OCI-LY7 (cell line): Measurements from ENCODE around the gene POLR2F. TPM values are rescaled to one million over a fixed set of nuclear protein-coding genes. Genes with fewer than 3 reads are reported as not detected.
A peak's percentile ranks its signal among the peaks of the same experiment; 100 is the strongest.

Experiments
- BruUV-seq: library from RNA; stranded (reverse); fragments of 400-500 nt; replicated peaks from 2 replicates; lab custom pipeline; 2021; lab: Mats Ljungman, UMichigan
- CTCF ChIA-PET: fragments of 300-600 bp; sonication (Branson Sonifier 250); formaldehyde crosslinking; loops from one replicate; lab custom pipeline; 2022; ENCODE audit warnings: antibody characterized with exemption; ENCODE audit not compliant: unreplicated experiment; lab: Charles Lee
- POLR2A ChIA-PET: fragments of 300-600 bp; sonication (Branson Sonifier 250); formaldehyde crosslinking; loops from one replicate; lab custom pipeline; 2022; ENCODE audit warnings: antibody characterized with exemption; lab: Charles Lee
- DNase-seq: peaks from one replicate; pipeline ENCODE4 v3.0.0-alpha.2; 2015; ENCODE audit warnings: low spot score
- H2AFZ ChIP-seq: fragments of 200-600 bp; sonication (generic), shearing (Covaris generic); 2 replicates; pipeline ENCODE4 v1.6.1; 2014; ENCODE audit warnings: mild to moderate bottlenecking, antibody characterized with exemption, low read length, moderate library complexity
- H3K27ac ChIP-seq: fragments of 200-600 bp; sonication (generic); 2 replicates; pipeline ENCODE4 v1.5.1; 2014; ENCODE audit warnings: mixed run types, low read depth, mild to moderate bottlenecking, moderate library complexity, low read length, inconsistent platforms; ENCODE audit not compliant: poor library complexity, severe bottlenecking
- H3K36me3 ChIP-seq: fragments of 200-600 bp; sonication (generic); 2 replicates; pipeline ENCODE4 v1.6.1; 2014; ENCODE audit warnings: mild to moderate bottlenecking, antibody characterized with exemption, low read length, moderate library complexity, mixed read lengths; ENCODE audit not compliant: insufficient read depth
- H3K4me1 ChIP-seq: fragments of 200-600 bp; sonication (generic); 2 replicates; pipeline ENCODE4 v1.5.1; 2014; ENCODE audit warnings: mild to moderate bottlenecking, low read length; ENCODE audit not compliant: insufficient read depth, poor library complexity, severe bottlenecking
- H3K4me2 ChIP-seq: fragments of 200-600 bp; sonication (generic); 2 replicates; pipeline ENCODE4 v1.6.1; 2014; ENCODE audit warnings: mild to moderate bottlenecking, low read length
- H3K4me3 ChIP-seq: fragments of 200-600 bp; sonication (generic); 2 replicates; pipeline ENCODE4 v1.5.1; 2014; ENCODE audit warnings: mild to moderate bottlenecking, low read depth, low read length; ENCODE audit not compliant: poor library complexity, severe bottlenecking
- H3K79me2 ChIP-seq: fragments of 200-600 bp; sonication (generic); 2 replicates; pipeline ENCODE4 v1.6.1; 2016; ENCODE audit warnings: low read depth, mild to moderate bottlenecking, low read length, moderate library complexity, mixed read lengths; ENCODE audit not compliant: insufficient read depth
- H3K9me2 ChIP-seq: fragments of 200-600 bp; sonication (generic); 2 replicates; pipeline ENCODE4 v1.6.1; 2016; ENCODE audit warnings: mild to moderate bottlenecking, low read length, mixed read lengths; ENCODE audit not compliant: insufficient read depth
- H3K9me3 ChIP-seq: fragments of 200-600 bp; sonication (generic); 2 replicates; pipeline ENCODE4 v1.6.1; 2014; ENCODE audit warnings: mild to moderate bottlenecking, mixed run types, low read length, mixed read lengths
- H4K20me1 ChIP-seq: fragments of 200-600 bp; sonication (generic); 2 replicates; pipeline ENCODE4 v1.6.1; 2014; ENCODE audit warnings: mild to moderate bottlenecking, antibody characterized with exemption, low read length, moderate library complexity, mixed read lengths; ENCODE audit not compliant: insufficient read depth
- CTCF ChIP-seq: fragments of 200-600 bp; sonication (generic); conservative IDR thresholded peaks from 2 replicates; pipeline ENCODE4 v1.5.1; 2014; ENCODE audit warnings: mild to moderate bottlenecking, antibody characterized with exemption, low read length, moderate library complexity, mixed read lengths
- EZH2phosphoT487 ChIP-seq: fragments of 200-600 bp; sonication (generic); IDR thresholded peaks from 2 replicates; pipeline ENCODE4 v1.6.1; 2018; ENCODE audit warnings: low read depth, borderline replicate concordance, mild to moderate bottlenecking, mixed run types, antibody characterized with exemption, low read length, moderate library complexity, mixed read lengths
- intact Hi-C: fragments of 100-400 bp; cut with micrococcal nuclease; formaldehyde crosslinking; loops from one replicate; pipeline ENCODE4 v1.10.0; 2022; ENCODE audit not compliant: unreplicated experiment
- total RNA-seq, 2 experiments: library from RNA; depleted of rRNA in 1 of 2; stranded (reverse); fragments of >200 nt in 1 of 2; shearing (Covaris generic) in 1 of 2; gene quantifications; 2 replicates each; pipeline ENCODE4 v1.2.3, GENCODE V29; 2014 to 2022

POLR2F gene
- total RNA-seq, 2 experiments from 2014 or later: 71.2 to 85.9 TPM

GRCh38 chr22:37996079-37996478 is 42.6 kb downstream of the POLR2F start:
- ChIA-PET POLR2A (interaction anchor here (0.6 to 0.7 kb wide), 2 partner anchors 155 to 453 kb away, joined by 3 read pairs; no protein-coding TSS in a partner anchor), CTCF (interaction anchor here (0.6 kb wide), 1 partner anchor 62 kb away, joined by 14 read pairs; no protein-coding TSS in a partner anchor)
- H3K9me3 ChIP-seq: no peaks in the 10 kb centered on the region
- intact Hi-C loops: no loop called here
- H3K9me2 ChIP-seq: no peaks in the 10 kb centered on the region
- H3K4me1 ChIP-seq: peaks cover 13% of the 10 kb centered on the region
- H3K4me2 ChIP-seq: 0 out of 2 replicates have a peak overlapping the region, but pooled peaks have one; percentile 2
- BruUV-seq: no TSS peak
- peak; percentile 51 for DNase-seq
- no peak overlapping the region for H3K27ac ChIP-seq
- H3K4me3 ChIP-seq: no peak overlapping the region
- H2AFZ ChIP-seq: no peak overlapping the region
- TF ChIP-seq EZH2phosphoT487: no peak
- no peak for TF ChIP-seq CTCF
- no peaks in the 10 kb centered on the region for H4K20me1 ChIP-seq
- no peaks in the 10 kb centered on the region for H3K36me3 ChIP-seq
- no peaks in the 10 kb centered on the region for H3K79me2 ChIP-seq

GRCh38 chr22:37996515-37997246 is 43.2 kb downstream of the POLR2F start:
- BruUV-seq: no TSS peak
- TF ChIP-seq CTCF: no peak
- no peak for TF ChIP-seq EZH2phosphoT487
- DNase-seq: peak; percentile 33
- Histone ChIP-seq H3K79me2 (no peaks in the 10 kb centered on the region), H3K4me2 (0 out of 2 replicates have a peak overlapping the region, but pooled peaks have one; percentile 2), H3K9me2 (no peaks in the 10 kb centered on the region), H3K4me1 (peaks cover 13% of the 10 kb centered on the region), H3K36me3 (no peaks in the 10 kb centered on the region), H2AFZ (no peak overlapping the region), H3K9me3 (no peaks in the 10 kb centered on the region), H3K4me3 (no peak overlapping the region), H3K27ac (no peak overlapping the region), H4K20me1 (no peaks in the 10 kb centered on the region)
- CTCF ChIA-PET: interaction anchor here (0.6 kb wide), 1 partner anchor 63 kb away, joined by 14 read pairs; no protein-coding TSS in a partner anchor
- POLR2A ChIA-PET: no interaction called here
- intact Hi-C loops: no loop called here

- Histone ChIP-seq H3K4me2 (no peak overlapping the region), H3K36me3 (no peaks in the 10 kb centered on the region), H3K9me2 (no peaks in the 10 kb centered on the region), H3K4me1 (peaks cover 13% of the 10 kb centered on the region), H3K4me3 (no peak overlapping the region), H4K20me1 (no peaks in the 10 kb centered on the region), H3K79me2 (no peaks in the 10 kb centered on the region), H3K9me3 (no peaks in the 10 kb centered on the region), H3K27ac (no peak overlapping the region), H2AFZ (no peak overlapping the region)
- no peak for DNase-seq
- ChIA-PET CTCF (no interaction called here), POLR2A (no interaction called here)
- no TSS peak for BruUV-seq
- TF ChIP-seq CTCF (no peak), EZH2phosphoT487 (no peak)
- intact Hi-C loops: no loop called here
These were observed 45.0 kb downstream of the POLR2F start for GRCh38 chr22:37998543-37998942.
